HAP-1 (cell line): Measurements from ENCODE around the gene PHF2.

Experiments used
- DNase-seq, 2 experiments: peaks; one replicate each; pipeline ENCODE4 v3.0.0-alpha.2; 2016 to 2020; ENCODE audit warnings: low spot score in 2 of 2
- H3K27me3 ChIP-seq: fragments of 250-450 bp; sonication (Bioruptor Pico); 2 replicates; pipeline ENCODE4 v1.5.1; 2020; ENCODE audit warnings: low read depth, mild to moderate bottlenecking, moderate library complexity
- H3K36me3 ChIP-seq: fragments of 250-450 bp; sonication (Bioruptor Pico); replicated peaks from 2 replicates; pipeline ENCODE4 v1.5.1; 2020; ENCODE audit warnings: mild to moderate bottlenecking
- H3K4me1 ChIP-seq: fragments of 250-450 bp; sonication (Bioruptor Pico); 2 replicates; pipeline ENCODE4 v1.5.1; 2020; ENCODE audit warnings: mild to moderate bottlenecking
- H3K4me3 ChIP-seq: fragments of 250-450 bp; sonication (Bioruptor Pico); 2 replicates; pipeline ENCODE4 v1.5.1; 2020; ENCODE audit warnings: mild to moderate bottlenecking, moderate library complexity
- H3K9me3 ChIP-seq: fragments of 250-450 bp; sonication (Bioruptor Pico); 2 replicates; pipeline ENCODE4 v1.5.1; 2020; ENCODE audit warnings: mild to moderate bottlenecking, moderate library complexity
- in situ Hi-C: fragments of 300-500 bp; cut with MboI; formaldehyde crosslinking; loops from 3 replicates; pipeline ENCODE4 v1.14.3; 2020; ENCODE audit warnings: low sequenced_read_pairs, inconsistent platforms, mixed read lengths

Gene PHF2

DNA sequence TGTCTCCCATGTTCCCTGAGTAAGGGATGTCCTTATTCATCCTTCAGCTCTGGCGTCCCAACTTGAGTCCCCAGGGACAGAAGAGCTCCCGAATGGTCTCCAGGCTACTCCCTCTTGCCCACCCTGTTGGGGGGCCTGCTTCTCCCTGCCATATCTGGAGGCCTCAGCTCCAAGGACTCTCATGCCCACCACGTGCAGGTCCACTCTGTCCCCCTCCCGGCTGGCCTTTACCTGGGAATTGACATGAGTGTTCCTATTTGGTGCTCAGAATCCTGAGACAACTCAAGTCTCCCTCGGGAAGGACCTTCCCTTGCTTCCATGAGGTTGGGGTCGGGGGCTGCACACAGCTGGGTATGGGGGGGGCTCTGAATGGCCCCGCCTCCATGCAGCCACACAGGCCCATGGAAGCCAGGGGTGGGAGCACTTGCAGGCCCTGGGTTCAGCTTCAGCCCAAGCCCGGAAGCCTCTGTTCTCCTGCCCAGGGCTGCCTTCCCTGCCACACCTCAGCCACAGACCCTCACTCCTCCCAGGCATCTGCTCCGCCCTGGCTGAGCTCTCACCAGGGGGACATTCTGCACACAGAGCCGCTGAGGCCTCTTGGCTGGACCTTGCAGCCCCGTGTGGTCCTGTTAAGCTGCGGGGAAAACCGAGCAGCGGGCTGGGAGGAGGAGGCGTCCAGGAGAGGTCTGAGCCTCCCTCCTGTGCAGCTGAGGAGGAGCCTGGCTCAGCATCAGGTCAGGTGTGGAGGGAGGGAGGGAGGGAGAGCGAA, 121.9 kb downstream of the PHF2 start:
- Histone ChIP-seq H3K9me3 (no peaks in the 10 kb centered on the region), H3K4me3 (no peak overlapping the region), H3K27me3 (no peaks in the 10 kb centered on the region; the same call in 1 of the 2 replicates), H3K36me3 (no peaks in the 10 kb centered on the region), H3K4me1 (no peaks in the 10 kb centered on the region)
- no peak for DNase-seq
- in situ Hi-C loops: loop anchor here (25.0 kb wide), 1 partner anchor 514 kb away; no protein-coding TSS in a partner anchor

GRCh38 chr9:93699650-93700049, 123.3 kb downstream of the PHF2 start:
- no peaks in the 10 kb centered on the region; the same call in 1 of the 2 replicates for H3K27me3 ChIP-seq
- no peaks in the 10 kb centered on the region for H3K9me3 ChIP-seq
- H3K36me3 ChIP-seq: no peaks in the 10 kb centered on the region
- DNase-seq: no peak
- in situ Hi-C loops: loop anchor here (25.0 kb wide), 1 partner anchor 513 kb away; no protein-coding TSS in a partner anchor
- H3K4me1 ChIP-seq: no peaks in the 10 kb centered on the region
- H3K4me3 ChIP-seq: no peak overlapping the region

- Histone ChIP-seq H3K27me3 (no peaks in the 10 kb centered on the region; the same call in 1 of the 2 replicates), H3K9me3 (no peaks in the 10 kb centered on the region), H3K36me3 (no peaks in the 10 kb centered on the region), H3K4me1 (no peaks in the 10 kb centered on the region), H3K4me3 (no peak overlapping the region)
- in situ Hi-C loops: no loop called here
- DNase-seq: no peak
These were observed 125.3 kb downstream of the PHF2 start for GRCh38 chr9:93701494-93702218.

DNA sequence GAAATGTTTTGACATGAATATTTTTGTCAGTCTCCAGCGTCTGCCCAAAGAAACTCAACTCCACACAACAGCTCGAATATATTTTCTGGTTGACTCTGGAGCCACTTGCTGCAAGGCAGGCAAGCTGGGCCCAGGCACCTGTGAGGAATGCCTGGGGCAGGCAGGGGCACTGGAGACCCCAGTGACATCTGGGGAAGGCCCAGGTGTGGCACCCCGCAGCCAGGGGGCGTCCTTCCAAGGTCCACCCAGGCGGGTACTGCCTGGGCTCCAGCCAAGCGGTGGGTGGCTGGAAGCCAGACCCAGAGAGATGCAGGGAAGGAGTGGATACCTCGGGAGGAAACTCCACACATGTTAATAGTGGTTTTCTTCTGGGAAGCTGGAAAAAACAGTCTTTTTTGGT, 125.9 kb downstream of the PHF2 start:
- H3K27me3 ChIP-seq: no peaks in the 10 kb centered on the region; the same call in 1 of the 2 replicates
- no peak overlapping the region for H3K4me3 ChIP-seq
- H3K36me3 ChIP-seq: no peaks in the 10 kb centered on the region
- in situ Hi-C loops: no loop called here
- no peaks in the 10 kb centered on the region for H3K9me3 ChIP-seq
- no peaks in the 10 kb centered on the region for H3K4me1 ChIP-seq
- no peak for DNase-seq

DNA sequence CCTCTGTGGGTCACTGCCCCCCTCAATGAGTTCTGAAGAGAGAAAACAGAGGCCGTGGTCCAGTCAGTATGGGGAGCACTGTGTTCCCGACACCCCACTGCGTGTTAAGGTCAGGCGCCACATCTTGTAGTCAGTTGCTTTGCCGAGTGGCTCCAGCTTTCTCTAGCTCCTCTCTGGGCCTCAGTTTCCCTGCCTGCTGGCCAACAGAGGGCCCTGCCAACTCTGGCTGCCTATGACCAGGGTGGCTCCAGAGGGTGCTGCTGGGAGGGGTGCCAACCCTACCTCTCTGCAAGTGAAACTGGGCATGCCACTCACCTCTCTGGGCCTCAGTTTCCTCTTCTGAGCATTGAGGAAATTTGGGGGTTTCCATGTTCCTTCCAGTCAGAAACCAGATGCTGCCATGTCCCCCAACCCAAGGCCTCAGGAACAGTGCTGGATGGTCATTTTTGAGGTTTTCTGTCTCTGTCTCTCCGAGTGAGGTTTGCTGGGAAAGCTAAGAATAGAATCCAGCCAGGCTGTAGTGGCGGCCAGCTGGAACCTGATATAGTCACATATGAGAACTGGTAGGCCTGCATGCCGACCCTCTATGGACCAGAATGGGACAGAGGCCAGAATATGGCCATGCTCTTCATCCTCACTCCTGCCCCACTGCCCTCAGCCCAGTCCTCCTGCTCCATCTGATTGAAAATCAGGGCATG, 132.1 kb downstream of the PHF2 start:
- H3K9me3 ChIP-seq: no peaks in the 10 kb centered on the region
- DNase-seq: no peak
- H3K27me3 ChIP-seq: no peaks in the 10 kb centered on the region
- in situ Hi-C loops: no loop called here
- no peaks in the 10 kb centered on the region for H3K36me3 ChIP-seq
- H3K4me3 ChIP-seq: no peak overlapping the region
- no peaks in the 10 kb centered on the region for H3K4me1 ChIP-seq

DNA sequence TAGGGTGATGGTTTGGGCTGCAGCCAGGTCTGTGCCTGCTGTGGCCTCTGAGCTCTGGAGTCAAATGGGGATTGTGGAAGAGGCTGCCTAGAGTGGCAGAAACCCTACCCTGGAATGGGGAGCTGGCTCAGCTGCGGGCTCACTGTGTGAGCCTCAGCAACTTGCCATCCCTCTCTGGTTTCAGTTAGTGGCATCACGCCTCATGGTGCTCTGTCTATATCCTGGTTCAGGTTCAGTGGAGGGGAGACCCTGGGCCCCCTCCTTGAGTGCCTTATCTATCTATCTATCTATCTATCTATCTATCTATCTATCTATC, 132.6 kb downstream of the PHF2 start:
- in situ Hi-C loops: no loop called here
- Histone ChIP-seq H3K4me1 (no peaks in the 10 kb centered on the region), H3K27me3 (no peaks in the 10 kb centered on the region), H3K9me3 (no peaks in the 10 kb centered on the region), H3K36me3 (no peaks in the 10 kb centered on the region), H3K4me3 (no peak overlapping the region)
- DNase-seq: no peak

DNA sequence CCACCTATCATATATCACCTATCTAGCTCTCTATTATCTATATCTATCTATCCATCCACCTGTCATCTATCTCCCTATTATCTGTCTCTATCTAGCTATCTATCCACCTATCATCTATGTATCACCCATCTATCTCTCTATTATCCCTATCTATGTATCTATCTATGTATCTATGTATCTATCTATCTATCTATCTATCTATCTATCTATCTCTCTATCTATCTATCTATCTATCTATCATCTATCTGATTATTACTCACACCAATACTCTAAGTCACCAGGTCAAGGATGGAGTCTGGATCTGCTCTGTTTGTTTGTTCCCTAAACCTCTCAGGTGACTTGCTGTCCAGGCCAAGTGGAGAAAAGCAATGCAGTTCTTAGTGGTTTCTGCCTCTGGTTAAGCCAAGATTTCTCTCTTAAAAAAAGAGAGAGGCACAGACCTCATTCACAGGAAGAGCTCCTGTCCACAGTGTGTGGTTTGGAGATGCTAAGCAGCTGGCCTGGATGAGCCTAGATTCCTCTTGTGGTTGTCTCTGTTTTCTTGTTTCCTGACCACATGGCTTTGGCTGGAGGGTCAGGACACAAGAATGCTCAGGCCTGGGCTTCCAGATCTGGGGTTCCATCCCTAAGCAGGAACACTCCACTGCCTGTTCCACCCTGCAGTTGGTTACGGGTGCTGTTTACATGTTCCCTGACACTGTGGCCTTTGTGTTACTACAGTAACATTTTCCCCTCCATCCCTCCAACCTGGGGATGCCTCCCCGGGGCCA, 133.4 kb downstream of the PHF2 start:
- DNase-seq: no peak
- no peaks in the 10 kb centered on the region for H3K9me3 ChIP-seq
- no peaks in the 10 kb centered on the region for H3K4me1 ChIP-seq
- no peaks in the 10 kb centered on the region for H3K36me3 ChIP-seq
- no peak overlapping the region for H3K4me3 ChIP-seq
- H3K27me3 ChIP-seq: peaks cover 3% of the 10 kb centered on the region
- in situ Hi-C loops: no loop called here

- peaks cover 3% of the 10 kb centered on the region for H3K27me3 ChIP-seq
- DNase-seq: no peak
- H3K9me3 ChIP-seq: no peaks in the 10 kb centered on the region
- H3K4me3 ChIP-seq: no peak overlapping the region
- in situ Hi-C loops: no loop called here
- H3K4me1 ChIP-seq: no peaks in the 10 kb centered on the region
- no peaks in the 10 kb centered on the region for H3K36me3 ChIP-seq
These were observed 134.0 kb downstream of the PHF2 start for GRCh38 chr9:93710370-93710723.

- no peaks in the 10 kb centered on the region for H3K4me1 ChIP-seq
- H3K27me3 ChIP-seq: peaks cover 3% of the 10 kb centered on the region
- in situ Hi-C loops: no loop called here
- no peak for DNase-seq
- H3K4me3 ChIP-seq: no peak overlapping the region
- H3K9me3 ChIP-seq: no peaks in the 10 kb centered on the region
- no peaks in the 10 kb centered on the region for H3K36me3 ChIP-seq
These were observed 134.6 kb downstream of the PHF2 start for GRCh38 chr9:93711002-93711401.

DNA sequence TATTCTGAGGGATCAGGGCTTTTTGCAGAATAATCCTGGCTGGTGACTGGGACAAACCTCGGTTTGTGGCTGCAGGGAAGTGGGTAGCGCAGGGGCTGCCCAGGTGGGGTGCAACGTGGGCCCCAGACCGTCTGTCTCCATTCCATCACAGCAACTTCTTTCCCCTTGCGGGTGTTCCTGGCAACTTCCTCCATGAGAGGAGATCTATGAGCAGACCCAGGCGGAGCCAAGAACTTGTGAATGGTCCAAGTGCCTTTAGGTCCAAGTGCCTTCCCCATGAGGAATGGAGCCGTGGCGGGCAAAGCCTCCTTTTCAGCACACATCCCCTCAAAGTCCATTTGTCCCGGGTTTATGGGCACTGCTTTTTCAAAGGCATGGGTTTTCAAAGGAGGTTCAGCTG, 136.5 kb downstream of the PHF2 start:
- Histone ChIP-seq H3K9me3 (no peaks in the 10 kb centered on the region), H3K4me3 (no peak overlapping the region), H3K4me1 (no peaks in the 10 kb centered on the region), H3K27me3 (peaks cover 3% of the 10 kb centered on the region), H3K36me3 (no peaks in the 10 kb centered on the region)
- in situ Hi-C loops: no loop called here
- no peak for DNase-seq

GRCh38 chr9:93713716-93714115, 137.3 kb downstream of the PHF2 start:
- in situ Hi-C loops: no loop called here
- Histone ChIP-seq H3K27me3 (peaks cover 3% of the 10 kb centered on the region), H3K9me3 (no peaks in the 10 kb centered on the region), H3K4me1 (no peaks in the 10 kb centered on the region), H3K36me3 (no peaks in the 10 kb centered on the region), H3K4me3 (no peak overlapping the region)
- DNase-seq: no peak

DNA sequence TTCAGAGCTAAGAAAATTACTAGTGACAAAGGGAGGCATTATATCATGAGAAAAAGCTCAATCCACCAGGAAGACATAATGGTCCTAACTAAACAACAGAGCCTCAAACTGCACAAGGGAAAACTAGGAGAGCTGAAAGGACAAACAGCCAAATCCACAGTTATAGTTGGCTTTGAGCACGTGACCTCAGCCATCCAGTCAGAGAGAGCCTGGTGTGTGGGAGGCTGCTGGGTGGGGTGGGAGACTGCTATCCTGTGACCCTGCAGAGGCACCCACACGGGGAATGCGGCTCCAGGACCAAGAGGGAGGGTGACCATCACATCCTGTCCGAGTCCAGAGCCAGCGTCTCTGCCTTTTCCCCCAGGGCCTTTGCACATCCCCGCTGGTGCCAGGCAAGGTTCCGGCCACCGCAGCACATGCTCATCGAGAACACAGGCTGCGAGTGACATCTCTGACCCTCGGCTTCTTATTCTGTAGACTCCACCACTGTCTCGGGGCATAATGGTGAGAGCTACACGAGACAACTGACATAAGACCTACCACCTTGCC, 145.1 kb downstream of the PHF2 start:
- in situ Hi-C loops: no loop called here
- DNase-seq: no peak

DNA sequence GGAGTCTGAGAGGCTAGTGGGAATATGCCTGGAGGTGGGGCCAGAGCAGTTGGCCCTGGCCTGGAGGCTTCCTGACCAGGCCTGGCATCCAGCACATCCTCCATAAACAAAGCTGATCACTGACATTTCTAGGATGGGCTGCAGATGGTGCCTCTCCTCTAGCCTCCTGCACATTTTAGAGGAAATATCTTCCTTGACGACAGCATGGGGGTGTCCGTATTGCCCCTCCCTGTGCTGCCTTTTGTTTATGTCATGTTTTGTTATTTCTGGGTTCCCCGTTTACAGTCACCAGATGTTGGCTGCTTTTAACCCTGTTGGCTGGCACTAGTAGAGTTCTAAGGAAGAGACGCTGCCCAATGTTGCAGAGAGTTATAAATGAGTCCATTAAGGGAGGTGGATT, 148.5 kb downstream of the PHF2 start:
- no peaks in the 10 kb centered on the region for H3K36me3 ChIP-seq
- H3K27me3 ChIP-seq: no peaks in the 10 kb centered on the region
- no peaks in the 10 kb centered on the region for H3K9me3 ChIP-seq
- DNase-seq: no peak
- H3K4me1 ChIP-seq: no peaks in the 10 kb centered on the region
- H3K4me3 ChIP-seq: no peak overlapping the region
- in situ Hi-C loops: no loop called here

More for the DNA sequence above, 145.1 kb downstream of the PHF2 start:
- H3K27me3 ChIP-seq: no peaks in the 10 kb centered on the region
- H3K4me1 ChIP-seq: no peaks in the 10 kb centered on the region
- no peak overlapping the region for H3K4me3 ChIP-seq
- H3K36me3 ChIP-seq: no peaks in the 10 kb centered on the region
- H3K9me3 ChIP-seq: no peaks in the 10 kb centered on the region
